Stimulated activated CD4-positive, alpha-beta T cell treated with anti-CD3 and anti-CD28 coated beads, Interleukin-2, amount 100 ng/mL, for 48 hours (primary cell): ENCODE data around the gene STPG3.
"Not testable (repeated sequence)": the region's sequence is repeated elsewhere in the genome, so short reads cannot be mapped to it uniquely, and the experiment has no call there.

Source experiments
- DNase-seq, 2 donors: peaks; one replicate each; pipeline ENCODE4 v3.0.0-alpha.2; 2020

STPG3 gene

GRCh38 chr9:137234055-137234697 lies 16.9 kb upstream of the STPG3 start:
- DNase-seq = no peak

- DNase-seq = no peak
These were observed 16.2 kb upstream of the STPG3 start for GRCh38 chr9:137234758-137235423.

- DNase-seq = no peak
These were observed 15.5 kb upstream of the STPG3 start for GRCh38 chr9:137235424-137236237.

GRCh38 chr9:137236238-137236935 lies 14.7 kb upstream of the STPG3 start:
- peak; percentile 91 to 94 for DNase-seq

GRCh38 chr9:137236936-137237421 lies 14.1 kb upstream of the STPG3 start:
- DNase-seq = no peak

GRCh38 chr9:137237759-137238726 lies 13.0 kb upstream of the STPG3 start:
- DNase-seq = no peak

GRCh38 chr9:137239541-137240200 lies 11.4 kb upstream of the STPG3 start:
- DNase-seq = not testable (repeated sequence)

GRCh38 chr9:137240318-137240840 lies 10.7 kb upstream of the STPG3 start:
- peak; percentile 49 to 51 for DNase-seq

GRCh38 chr9:137240841-137241489 lies 10.1 kb upstream of the STPG3 start, which contains the start of gene TUBB4B:
Gene TUBB4B, plus strand, starts transcription at chr9:137241287. Its CDS starts 74 bp downstream, at chr9:137241361.
- peak; percentile 92 to 93 for DNase-seq

- peak; percentile 52 for DNase-seq
These were observed 9.4 kb upstream of the STPG3 start for GRCh38 chr9:137241490-137242268.

- no peak for DNase-seq
These were observed 8.6 kb upstream of the STPG3 start for GRCh38 chr9:137242269-137243203.

GRCh38 chr9:137243266-137243625 lies 7.8 kb upstream of the STPG3 start:
- DNase-seq = not testable (repeated sequence)

- no peak for DNase-seq
These were observed 7.2 kb upstream of the STPG3 start for GRCh38 chr9:137243626-137244485.

- no peak for DNase-seq
These were observed 6.3 kb upstream of the STPG3 start for GRCh38 chr9:137244486-137245449.

- no peak for DNase-seq
These were observed 5.3 kb upstream of the STPG3 start for GRCh38 chr9:137245450-137246421.
